ENCODE data around the gene TMIGD3.

Gene TMIGD3

GRCh38 chr1:111507411-111508201, 4.2 kb upstream of the TMIGD3 start:
- DNase-seq (ENCODE audit: low read depth), result peak; percentile 77

GRCh38 chr1:111506561-111506960, 3.1 kb upstream of the TMIGD3 start:
- no peak for DNase-seq (ENCODE audit: low read depth)

- no peak for DNase-seq (ENCODE audit: low read depth)
Measured at GRCh38 chr1:111505641-111506119, 2.2 kb upstream of the TMIGD3 start.

- DNase-seq (ENCODE audit: low read depth), result no peak
Measured at GRCh38 chr1:111504097-111504496, 664 bp upstream of the TMIGD3 start.

- DNase-seq (ENCODE audit: low read depth), result no peak
Measured at GRCh38 chr1:111501645-111502044, 1.8 kb downstream of the TMIGD3 start.

- no peak for DNase-seq (ENCODE audit: low read depth)
Measured at GRCh38 chr1:111499026-111499785, 4.2 kb downstream of the TMIGD3 start.

- DNase-seq (ENCODE audit: low read depth), result no peak
Measured at GRCh38 chr1:111497592-111497991, 5.8 kb downstream of the TMIGD3 start.

GRCh38 chr1:111496398-111496797, 7.0 kb downstream of the TMIGD3 start:
- DNase-seq (ENCODE audit: low read depth), result no peak

GRCh38 chr1:111491070-111491469, 12.4 kb downstream of the TMIGD3 start:
- no peak for DNase-seq (ENCODE audit: low read depth)

GRCh38 chr1:111490220-111490619, 13.2 kb downstream of the TMIGD3 start:
- DNase-seq (ENCODE audit: low read depth), result peak; percentile 22

GRCh38 chr1:111489604-111490003, 13.8 kb downstream of the TMIGD3 start:
- DNase-seq (ENCODE audit: low read depth), result peak; percentile 78

- no peak for DNase-seq (ENCODE audit: low read depth)
Measured at GRCh38 chr1:111488669-111489068, 14.8 kb downstream of the TMIGD3 start.

GRCh38 chr1:111487133-111487532, 16.3 kb downstream of the TMIGD3 start:
- no peak for DNase-seq (ENCODE audit: low read depth)

- DNase-seq (ENCODE audit: low read depth), result no peak
Measured at GRCh38 chr1:111486431-111486830, 17.0 kb downstream of the TMIGD3 start.

GRCh38 chr1:111484391-111485026, 18.9 kb downstream of the TMIGD3 start:
- DNase-seq (ENCODE audit: low read depth), result no peak

GRCh38 chr1:111483876-111484275, 19.6 kb downstream of the TMIGD3 start:
- DNase-seq (ENCODE audit: low read depth), result no peak

GRCh38 chr1:111483166-111483565, 20.3 kb downstream of the TMIGD3 start:
- DNase-seq (ENCODE audit: low read depth), result no peak

- peak; percentile 71 for DNase-seq (ENCODE audit: low read depth)
Measured at GRCh38 chr1:111481387-111482221, 21.8 kb downstream of the TMIGD3 start.

- DNase-seq (ENCODE audit: low read depth), result no peak
Measured at GRCh38 chr1:111480674-111481073, 22.8 kb downstream of the TMIGD3 start.

GRCh38 chr1:111476761-111477309, 26.6 kb downstream of the TMIGD3 start:
- DNase-seq (ENCODE audit: low read depth), result no peak

GRCh38 chr1:111476214-111476613, 27.2 kb downstream of the TMIGD3 start:
- DNase-seq (ENCODE audit: low read depth), result no peak

GRCh38 chr1:111475701-111476100, 27.7 kb downstream of the TMIGD3 start:
- no peak for DNase-seq (ENCODE audit: low read depth)

All from amniotic epithelial cell (primary cell).